CD4-positive, alpha-beta T cell treated with Interferon alpha-2 for 1 hour (primary cell): ENCODE data around the gene SFT2D2.

ENCODE experiments used
- DNase-seq, 2 donors: peaks; one replicate each; pipeline ENCODE4 v3.0.0-alpha.2; 2020 to 2022

SFT2D2 gene

GRCh38 chr1:168223681-168224540, 1.9 kb upstream of the SFT2D2 start:
- no peak for DNase-seq

GRCh38 chr1:168224991-168225390, 813 bp upstream of the SFT2D2 start:
- no peak for DNase-seq

DNA sequence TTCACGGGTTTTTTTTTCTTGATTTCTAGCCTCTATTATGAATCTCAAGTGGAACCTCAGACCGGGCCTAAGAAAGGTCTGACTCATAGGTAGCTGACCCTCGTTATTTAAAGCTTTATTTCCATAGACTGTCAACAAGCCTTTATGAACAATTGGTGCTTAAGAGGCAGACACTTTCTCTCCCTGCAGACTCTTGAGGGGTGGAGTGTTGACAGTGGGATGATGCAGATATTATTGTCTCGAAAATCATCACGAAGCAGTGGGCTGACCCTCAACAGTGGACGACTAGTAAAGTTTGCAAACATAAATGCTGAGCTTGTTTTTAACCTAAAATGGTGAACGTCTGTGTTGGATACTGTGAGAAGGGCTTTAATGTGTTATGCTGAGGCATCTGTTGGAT, 1.8 kb downstream of the SFT2D2 start:
- no peak for DNase-seq

- DNase-seq = no peak
Measured at GRCh38 chr1:168229893-168230292, 4.1 kb downstream of the SFT2D2 start.

- no peak for DNase-seq
Measured at GRCh38 chr1:168230709-168231108, 4.9 kb downstream of the SFT2D2 start.

DNA sequence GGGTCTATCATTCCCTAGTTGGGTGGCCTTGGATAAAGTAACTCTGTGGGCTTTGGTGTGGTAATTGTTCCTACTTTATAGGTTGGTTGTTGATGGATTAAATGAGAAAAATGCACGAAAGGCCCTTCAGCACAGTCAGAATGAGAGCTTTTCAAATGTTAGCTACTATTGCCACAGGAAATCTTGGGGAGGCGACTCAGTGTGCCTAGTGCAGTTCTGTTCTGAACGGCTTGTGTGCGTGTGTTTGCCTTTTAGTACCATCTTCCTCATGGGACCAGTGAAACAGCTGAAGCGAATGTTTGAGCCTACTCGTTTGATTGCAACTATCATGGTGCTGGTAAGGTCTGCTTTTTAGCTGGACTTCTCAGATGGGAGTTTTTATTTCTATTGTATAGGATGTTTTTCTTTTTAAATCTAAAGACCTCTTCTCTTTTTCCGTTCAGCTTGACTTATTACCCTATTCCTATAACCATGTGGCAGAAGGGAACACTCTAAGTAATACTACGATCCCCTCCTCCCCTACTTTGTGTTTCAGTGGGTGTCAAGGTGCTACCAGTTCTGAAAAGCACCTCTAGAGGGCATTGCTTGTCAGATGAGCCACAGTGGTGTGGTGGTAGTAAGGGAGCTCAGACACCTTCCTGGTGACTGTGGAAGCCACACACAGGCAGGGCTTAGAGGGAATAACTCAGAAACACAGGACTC, 9.2 kb downstream of the SFT2D2 start:
- DNase-seq = peak; percentile 28 to 66

DNA sequence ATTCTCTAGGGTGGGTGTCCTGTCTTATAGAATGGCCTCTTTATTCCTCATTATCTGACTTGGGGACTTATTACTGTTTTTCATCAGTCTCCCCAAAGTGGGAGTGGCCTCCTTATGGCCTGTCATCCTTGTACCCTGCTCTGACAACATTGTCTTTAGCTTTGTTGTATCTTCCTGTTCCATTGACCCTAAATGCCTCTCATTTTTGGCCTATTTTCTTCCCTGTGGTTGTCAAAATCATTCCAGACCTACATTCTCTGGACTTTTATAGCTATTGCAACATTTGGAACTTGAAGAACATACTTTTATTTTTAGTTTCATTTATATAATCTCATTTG, 9.7 kb downstream of the SFT2D2 start:
- DNase-seq = no peak

- DNase-seq = no peak
Measured at GRCh38 chr1:168235937-168236336, 10.1 kb downstream of the SFT2D2 start.

GRCh38 chr1:168236836-168237611, 11.2 kb downstream of the SFT2D2 start:
- no peak for DNase-seq

DNA sequence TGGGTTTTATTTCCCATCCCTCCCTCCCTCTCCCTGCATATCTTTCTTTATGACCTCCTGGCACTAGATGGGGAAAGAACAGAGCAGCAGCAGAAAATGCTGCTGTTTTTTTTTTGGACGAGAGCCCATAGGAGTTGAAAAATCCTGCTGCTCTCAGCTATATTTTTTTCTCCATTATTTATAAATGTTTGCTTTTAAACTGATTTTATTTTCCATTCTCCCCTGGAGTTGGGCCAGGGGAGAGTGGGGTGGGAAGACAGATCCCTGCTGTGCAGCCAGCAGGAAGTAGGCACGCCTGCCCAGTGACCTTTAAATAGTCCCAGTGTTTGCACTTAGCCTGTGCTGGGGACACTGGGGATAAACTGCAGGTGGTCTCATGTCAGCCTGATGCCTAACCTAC, 17.4 kb downstream of the SFT2D2 start:
- DNase-seq = no peak

- no peak for DNase-seq
Measured at GRCh38 chr1:168243636-168244212, 17.9 kb downstream of the SFT2D2 start.

DNA sequence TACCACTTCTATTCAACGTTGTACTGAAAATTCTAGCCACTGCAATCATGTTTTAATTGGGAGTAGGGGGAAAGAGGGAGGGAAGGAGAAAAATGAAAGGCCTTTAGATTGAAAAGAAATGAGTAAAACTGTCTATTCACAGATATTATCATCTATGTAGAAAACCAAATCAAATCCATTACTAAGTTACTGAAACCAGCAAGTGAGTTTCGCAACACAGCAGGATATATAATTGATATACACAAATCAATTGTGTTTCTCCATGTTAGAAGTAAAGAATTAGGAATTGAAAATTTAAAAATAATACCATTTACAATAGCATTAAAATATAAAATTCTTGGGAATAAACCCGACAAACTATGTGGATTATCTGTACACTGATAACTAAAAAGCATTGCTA, 19.2 kb downstream of the SFT2D2 start:
- DNase-seq = no peak

GRCh38 chr1:168246506-168246905, 20.7 kb downstream of the SFT2D2 start:
- no peak for DNase-seq

DNA sequence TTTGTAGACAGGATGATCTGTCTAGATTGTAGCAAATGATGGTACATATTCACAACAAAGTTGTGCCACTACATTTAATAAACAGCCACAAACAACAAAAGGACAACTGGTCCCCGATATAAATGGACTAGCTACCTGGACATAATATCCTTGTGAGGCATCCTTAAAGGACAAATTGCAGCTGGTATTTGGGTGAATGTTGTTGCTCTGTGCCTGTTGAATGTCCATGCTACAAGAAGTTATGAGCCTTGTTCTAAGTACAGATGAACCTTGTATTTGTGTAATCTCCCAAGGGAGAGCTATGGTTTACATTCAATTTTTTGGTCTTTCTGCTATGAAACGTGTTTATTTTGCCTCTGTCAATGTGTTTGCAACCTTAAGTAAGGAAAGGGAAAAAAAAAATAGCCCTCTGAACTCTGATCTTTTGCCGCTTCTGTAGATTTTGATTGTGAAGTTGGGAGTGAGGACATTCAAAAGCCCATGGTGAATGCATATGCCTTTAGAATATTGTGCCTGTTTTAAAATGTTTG, 26.5 kb downstream of the SFT2D2 start:
- DNase-seq = no peak

DNA sequence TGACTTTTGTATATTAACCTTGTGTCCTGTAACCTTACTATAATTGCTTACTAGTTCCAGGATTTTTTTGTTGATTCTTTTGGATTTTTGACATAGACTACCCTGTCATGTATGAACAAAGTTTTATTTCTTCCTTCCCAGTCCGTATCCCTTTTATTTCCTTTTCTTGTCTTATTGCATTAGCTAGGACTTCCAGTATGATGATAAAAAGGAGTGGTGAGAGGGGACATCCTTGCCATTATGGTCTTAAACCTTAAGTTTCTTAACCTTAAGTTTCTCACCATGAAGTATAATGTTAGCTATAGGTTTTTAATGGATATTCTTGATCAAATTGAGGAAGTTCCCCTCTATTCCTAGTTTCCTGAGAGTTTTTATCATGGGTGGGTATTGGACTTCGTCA, 30.4 kb downstream of the SFT2D2 start:
- no peak for DNase-seq

GRCh38 chr1:168257397-168257796, 31.6 kb downstream of the SFT2D2 start:
- DNase-seq = no peak

DNA sequence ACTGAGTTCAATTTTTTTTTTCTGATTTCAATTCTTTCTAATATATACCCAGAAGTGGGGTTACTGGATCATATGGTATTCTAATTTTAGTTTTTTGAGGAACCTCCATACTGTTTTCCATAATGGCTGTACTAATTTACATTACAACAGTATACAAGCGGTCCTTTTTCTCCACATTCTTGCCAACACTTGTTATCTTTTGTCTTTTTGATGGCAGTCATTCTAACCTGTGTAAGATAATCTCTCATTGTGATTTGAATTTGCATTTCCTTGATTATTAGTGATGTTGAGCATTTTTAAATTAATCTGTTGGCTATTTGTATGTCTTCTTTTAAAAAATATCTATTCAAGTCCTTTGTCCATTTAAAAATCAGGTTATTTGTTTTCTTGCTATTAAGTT, 33.8 kb downstream of the SFT2D2 start:
- no peak for DNase-seq

GRCh38 chr1:168260393-168260792, 34.6 kb downstream of the SFT2D2 start:
- no peak for DNase-seq

DNA sequence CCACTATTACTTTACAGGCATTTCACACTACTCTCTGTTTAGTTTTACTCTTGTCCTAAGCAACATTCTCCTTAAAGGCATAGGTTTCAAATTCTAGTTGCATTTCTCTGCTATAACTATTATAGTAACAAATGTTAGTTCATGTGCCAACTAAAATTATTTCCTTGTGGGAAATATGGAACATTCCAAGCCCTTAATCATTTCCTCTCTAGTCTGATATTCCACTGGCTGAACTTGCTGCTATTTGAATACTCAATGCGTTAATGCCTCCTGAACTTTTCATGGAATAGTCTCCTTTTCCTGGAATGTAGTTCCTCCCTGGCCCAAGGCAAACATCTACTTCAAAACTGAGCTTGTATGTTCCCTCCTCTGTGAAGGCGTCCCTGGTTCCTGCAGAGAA, 35.6 kb downstream of the SFT2D2 start:
- DNase-seq = no peak

DNA sequence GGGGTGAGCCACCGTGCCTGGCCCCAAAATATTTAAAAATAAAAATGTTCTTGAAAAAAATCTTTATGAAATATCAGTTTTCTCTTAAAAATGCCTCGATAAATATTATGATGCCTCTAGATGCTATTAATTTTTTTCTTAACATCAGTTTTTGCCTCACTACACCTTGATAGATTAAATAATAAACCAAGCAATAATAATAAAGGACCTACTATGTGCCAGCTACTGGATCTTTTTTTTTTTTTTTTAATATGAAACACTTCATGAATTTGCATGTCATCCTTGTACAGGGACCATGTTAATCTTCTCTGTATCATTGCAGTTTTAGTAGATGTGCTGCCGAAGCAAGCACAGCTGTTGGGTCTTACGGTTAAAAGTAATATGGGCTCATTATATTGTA, 37.3 kb downstream of the SFT2D2 start:
- DNase-seq = no peak

GRCh38 chr1:168264296-168264695, 38.5 kb downstream of the SFT2D2 start:
- DNase-seq = no peak

DNA sequence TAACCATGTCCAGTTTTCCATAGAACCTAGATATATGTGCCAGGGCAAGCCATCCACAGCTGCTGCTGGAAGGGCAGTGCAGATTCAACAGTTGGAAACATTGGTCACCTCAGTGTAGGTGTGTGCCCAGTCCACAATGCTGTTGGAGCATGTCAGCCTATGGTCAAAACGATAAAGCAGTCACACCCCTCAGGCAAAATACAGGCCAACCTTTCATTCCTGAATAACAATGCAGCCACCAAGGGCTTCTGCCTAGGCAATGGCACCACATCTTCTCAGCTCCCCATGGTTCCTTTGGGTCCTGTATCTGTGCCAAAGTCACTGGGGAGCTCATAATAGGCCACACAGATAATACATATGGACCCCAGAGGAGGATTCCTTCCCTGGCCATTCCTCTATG, 39.8 kb downstream of the SFT2D2 start:
- DNase-seq = no peak

DNA sequence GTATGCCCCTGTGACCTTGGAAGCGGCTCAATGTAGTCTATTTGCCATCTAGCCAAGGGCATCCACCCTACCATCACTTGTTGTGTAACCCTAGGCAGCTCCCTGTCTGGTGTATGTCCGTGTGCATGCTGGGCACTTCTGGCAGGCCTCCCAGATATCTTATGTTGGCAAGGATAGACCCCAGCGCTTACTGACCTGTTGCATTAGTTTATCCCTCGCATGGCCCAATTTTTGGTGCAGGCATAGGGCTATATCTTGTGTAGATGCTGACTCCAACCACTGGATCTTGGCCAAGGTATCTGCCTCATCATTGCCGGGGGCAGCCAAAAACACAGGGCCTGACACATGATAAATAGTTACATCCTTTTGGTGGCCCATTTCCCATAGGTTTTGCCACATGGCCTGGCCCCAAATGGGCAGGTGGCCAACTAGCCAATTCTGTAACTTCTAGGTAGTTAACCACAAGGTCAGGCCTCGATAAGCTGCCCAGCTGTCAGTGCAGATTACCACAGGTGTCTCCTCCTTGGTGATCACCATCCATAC, 40.9 kb downstream of the SFT2D2 start:
- DNase-seq = no peak
